ENCODE measurements around the gene ASXL1.

GRCh38 chr20:32463642-32464400 is 105.7 kb downstream of the ASXL1 start:
- TF ChIP-seq CEBPB (IDR thresholded peaks at IDR 0.05) (no peak), POLR2A (IDR thresholded peaks at IDR 0.05; ENCODE audit: low read length) (no peak), GATA3 (IDR thresholded peaks at IDR 0.05; ENCODE audit: borderline replicate concordance) (no peak), CTCF (IDR thresholded peaks at IDR 0.05) (no peak), RCOR1 (IDR thresholded peaks at IDR 0.05; ENCODE audit: low read depth, low read length) (no peak)
- TF ChIP-seq, protein P1, sequence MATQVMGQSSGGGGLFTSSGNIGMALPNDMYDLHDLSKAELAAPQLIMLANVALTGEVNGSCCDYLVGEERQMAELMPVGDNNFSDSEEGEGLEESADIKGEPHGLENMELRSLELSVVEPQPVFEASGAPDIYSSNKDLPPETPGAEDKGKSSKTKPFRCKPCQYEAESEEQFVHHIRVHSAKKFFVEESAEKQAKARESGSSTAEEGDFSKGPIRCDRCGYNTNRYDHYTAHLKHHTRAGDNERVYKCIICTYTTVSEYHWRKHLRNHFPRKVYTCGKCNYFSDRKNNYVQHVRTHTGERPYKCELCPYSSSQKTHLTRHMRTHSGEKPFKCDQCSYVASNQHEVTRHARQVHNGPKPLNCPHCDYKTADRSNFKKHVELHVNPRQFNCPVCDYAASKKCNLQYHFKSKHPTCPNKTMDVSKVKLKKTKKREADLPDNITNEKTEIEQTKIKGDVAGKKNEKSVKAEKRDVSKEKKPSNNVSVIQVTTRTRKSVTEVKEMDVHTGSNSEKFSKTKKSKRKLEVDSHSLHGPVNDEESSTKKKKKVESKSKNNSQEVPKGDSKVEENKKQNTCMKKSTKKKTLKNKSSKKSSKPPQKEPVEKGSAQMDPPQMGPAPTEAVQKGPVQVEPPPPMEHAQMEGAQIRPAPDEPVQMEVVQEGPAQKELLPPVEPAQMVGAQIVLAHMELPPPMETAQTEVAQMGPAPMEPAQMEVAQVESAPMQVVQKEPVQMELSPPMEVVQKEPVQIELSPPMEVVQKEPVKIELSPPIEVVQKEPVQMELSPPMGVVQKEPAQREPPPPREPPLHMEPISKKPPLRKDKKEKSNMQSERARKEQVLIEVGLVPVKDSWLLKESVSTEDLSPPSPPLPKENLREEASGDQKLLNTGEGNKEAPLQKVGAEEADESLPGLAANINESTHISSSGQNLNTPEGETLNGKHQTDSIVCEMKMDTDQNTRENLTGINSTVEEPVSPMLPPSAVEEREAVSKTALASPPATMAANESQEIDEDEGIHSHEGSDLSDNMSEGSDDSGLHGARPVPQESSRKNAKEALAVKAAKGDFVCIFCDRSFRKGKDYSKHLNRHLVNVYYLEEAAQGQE (IDR thresholded peaks at IDR 0.05), result no peak
